Right hindlimb (tissue), 1 donor: ENCODE measurements around the gene HIGD1C.
"Not testable (repeated sequence)": the region's sequence is repeated elsewhere in the genome, so short reads cannot be mapped to it uniquely, and the experiment has no call there.

Source experiments
- DNase-seq: peaks from one replicate; pipeline ENCODE4 v3.0.0-alpha.2; 2018

HIGD1C gene

DNA sequence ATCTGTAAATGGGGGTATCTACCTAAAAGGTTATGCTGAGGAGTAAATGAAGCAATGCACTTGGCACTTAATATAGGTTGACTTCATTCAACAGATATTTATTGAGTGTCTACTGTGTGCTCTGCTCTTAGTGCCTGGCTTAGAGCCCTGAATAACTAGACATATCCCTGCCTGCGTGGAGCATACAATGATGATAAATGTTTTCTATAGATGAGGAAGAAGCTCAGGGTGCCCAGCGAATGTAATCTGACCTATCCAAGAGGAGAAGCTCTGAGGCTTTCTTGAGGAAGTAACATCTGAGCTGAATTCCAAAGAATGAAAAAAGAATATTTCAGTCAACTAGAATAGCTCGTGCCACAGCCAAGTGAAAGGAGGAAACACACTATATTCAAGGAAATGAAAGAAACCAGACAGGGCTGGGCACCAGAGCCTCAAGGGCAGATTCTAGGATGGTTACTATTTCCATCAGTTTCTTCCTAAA is 17.9 kb upstream of the HIGD1C start:
- DNase-seq = no peak

DNA sequence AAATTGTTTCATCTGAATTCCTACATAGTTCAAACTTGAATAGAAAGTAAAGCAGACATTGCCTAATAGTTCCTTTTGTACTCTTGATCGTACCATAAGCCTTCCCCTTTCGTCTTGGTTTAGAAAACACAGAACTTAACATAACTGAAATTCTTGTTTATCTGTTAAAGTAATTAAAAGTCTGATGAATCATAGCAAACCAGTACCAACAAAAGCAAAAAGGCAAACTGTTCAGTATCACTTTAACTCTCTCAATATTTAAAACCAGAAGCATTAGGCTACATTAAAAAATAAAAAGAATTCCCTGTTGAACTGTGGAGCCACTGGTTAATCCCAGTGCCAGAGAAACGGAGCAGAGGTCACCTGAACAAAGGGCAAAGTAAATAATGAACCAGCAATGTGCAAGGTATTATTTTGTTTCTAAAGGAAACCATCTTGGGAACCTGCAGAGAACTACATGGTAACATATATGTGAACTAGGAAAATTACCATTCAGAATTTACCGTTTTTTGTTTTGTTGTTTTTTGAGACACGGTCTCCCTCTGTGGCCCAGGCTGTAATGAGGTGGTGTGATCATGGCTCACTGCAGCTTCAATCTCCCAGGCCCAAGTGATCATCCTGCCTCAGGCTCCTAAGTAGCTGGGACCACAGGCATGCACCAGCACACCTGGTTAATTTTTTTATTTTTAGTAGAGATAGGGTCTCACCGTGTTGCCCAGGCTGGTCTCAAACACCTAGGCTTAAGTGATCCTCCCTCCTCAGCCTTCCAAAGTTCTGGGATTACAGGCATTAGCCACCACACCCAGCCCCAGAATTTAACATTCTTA is 17.1 kb upstream of the HIGD1C start:
- DNase-seq = no peak

DNA sequence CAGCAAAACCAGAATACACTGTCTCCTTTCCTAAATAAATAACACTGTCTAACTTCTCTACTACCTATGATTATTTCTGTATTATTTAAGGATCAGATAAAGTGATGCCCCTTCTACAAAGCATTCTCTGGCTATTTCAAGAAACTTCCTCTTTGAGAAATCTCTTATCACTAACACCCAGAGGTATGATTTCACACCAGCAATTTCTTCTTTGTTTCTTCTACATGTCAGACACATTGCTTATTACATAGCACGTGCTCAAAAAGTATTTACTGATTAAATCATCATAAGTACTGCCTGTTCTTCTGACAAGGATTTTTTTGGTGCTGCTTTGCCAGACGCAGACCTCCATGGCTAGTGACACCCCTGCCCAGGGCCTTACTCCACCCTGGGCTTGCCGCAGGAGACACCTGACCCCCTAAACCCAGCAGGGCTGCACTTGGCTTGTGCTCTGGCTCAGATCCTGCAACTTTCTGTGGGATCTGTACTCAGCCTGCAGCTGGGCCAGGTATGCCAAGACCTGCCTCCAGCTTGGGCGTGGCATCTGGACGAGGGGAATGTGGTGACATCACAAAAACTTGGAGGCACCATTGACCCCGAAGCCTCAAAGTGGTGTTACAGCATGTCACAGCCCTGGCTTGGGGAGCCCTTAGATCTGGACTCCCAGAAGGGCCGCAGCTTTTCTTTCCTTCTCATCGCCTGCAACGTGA is 15.4 kb upstream of the HIGD1C start:
- no peak for DNase-seq

DNA sequence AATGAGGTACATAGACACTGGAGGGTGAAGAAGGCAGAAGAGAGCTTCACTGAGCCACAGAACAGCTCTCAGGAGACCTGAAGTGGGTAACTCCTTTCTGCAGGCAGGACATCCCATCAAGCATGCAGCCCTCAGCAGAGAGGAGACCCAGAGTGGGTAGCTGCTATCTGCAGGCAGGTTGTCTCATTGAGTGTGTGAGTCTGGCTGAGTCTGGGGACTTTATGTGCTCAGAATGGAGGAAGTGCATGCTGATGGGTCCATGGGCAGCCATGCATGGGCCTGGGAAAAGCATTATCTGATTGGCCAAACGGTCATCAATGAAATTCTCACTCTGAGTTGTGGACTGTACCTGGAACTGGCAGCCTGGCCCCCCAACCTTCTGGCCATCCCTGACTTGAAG is 14.7 kb upstream of the HIGD1C start:
- no peak for DNase-seq

DNA sequence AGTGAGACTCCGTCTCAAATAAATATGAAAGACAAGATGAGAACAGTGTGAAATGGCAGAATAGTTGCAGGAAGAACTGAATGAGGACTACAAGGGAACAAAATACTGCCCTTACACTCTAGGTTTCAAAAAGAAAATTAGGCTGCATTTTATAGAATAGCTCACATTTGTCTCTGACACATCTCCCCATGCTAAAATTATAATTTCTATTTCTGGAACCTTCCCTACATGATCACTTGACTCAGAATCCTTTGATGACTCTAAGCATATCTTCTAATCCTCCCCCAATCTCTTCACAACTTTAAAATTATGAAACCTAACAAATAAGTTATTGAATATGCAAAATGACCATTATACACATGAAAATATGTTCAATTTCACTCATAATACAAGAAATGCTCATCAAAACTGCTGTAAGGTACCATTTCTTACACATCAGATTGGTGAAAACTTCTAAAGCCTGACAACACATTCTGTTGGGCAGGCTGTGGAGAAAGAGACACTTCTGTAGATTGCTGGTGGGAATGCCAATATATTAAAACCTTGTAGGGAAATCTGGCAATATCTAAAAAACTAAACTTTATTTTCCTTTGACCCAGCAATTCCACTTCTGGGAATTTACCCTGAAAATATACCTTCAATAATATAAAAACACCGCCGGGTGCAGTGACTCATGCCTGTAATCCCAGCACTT is 4.3 kb upstream of the HIGD1C start:
- DNase-seq = no peak

DNA sequence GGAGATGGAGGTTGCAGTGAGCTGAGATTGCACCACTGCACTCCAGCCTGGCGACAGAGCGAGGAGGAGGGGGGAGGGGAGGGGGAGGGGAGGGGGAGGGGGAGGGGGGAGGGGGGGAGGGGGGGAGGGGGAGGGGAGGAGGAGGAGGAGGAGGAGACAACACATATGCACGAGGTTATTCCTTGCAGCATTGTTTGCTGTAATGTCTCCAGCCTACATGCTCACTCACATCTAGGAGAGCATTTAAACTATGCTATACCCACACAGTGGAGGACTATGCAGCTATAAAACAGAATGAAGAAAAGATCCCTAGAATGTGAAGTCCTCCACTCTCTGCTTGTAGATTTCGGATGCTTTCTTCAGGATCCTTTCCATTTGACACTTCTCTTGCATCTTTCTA is 3.5 kb upstream of the HIGD1C start:
- no peak for DNase-seq

DNA sequence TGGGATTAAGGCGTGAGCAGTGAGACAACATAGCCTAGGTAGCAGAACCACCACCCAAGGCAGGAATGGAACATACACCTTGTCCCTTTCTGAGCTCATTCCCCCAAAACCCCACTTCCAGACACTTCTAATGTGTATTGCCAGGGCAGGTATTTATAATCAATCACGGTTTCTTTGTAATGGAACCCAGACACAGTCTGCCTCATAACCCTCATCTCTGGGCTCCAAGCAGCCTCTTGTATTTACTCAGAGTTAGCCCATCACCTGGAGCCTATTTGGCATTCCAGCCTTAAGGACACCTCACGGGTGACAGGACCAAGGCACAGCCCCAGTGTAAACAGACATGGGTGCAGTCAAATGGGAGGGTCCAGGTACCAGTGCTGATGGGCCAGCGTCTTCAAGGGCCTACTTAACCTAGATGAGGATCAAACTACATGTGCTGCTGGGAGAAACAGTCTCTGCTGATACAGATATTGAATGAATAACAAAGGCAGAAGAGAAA is 2.5 kb upstream of the HIGD1C start:
- DNase-seq = no peak

DNA sequence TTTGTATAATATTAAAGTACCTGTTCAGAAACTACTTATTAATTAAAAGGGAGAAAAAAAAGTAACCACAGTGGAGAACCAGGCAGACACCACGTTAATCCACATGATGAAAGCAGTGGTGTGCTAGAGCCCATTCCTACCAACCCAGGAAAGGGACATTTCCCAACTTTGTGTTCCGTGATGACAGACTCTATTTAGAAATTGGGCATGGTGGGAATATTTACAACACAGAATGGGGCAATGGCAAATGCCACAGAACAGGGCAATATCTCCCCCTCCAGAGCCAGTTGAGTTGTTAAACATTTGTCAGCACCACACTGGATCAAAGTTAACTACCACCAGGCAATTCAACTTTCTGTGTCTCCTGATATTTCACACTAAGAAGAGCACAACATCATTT is 1.2 kb upstream of the HIGD1C start:
- no peak for DNase-seq

DNA sequence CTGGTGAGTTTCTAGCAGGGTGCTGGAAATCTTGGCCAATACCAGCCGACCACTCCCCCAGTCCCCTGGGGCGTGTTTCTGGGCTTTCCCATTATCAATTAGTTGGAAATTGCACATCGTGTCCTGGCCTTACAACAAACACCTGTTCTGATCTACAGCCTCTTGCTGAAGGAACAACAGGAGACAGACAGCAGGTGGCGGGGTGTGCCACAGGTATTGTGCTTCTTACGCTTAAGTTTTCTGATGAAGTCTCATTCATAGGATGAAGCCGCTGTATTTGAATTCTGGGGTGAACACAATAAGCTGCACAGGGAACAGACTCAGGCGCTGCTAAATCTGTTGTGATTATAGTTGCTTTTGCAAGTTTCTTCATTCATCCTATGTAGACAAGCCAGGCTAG is 703 bp downstream of the HIGD1C start:
- no peak for DNase-seq

DNA sequence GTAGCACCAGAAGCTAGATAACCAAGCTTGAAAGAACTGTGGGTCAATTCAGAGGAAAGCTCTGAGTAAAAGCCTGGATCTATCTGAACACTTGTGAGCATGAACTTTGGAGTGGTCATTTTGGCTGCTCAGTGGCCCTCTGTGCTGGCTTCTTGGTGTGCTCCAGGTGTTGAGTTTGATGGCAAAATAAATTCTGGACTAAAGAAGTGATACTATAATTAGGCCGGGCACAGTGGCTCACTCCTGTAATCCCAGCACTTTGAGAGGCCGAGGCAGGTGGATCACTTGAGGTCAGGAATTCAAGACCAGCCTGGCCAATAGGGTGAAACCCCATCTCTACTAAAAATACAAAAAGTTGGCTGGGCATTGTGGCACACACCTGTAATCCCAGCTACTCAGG is 2.4 kb downstream of the HIGD1C start:
- not testable (repeated sequence) for DNase-seq

DNA sequence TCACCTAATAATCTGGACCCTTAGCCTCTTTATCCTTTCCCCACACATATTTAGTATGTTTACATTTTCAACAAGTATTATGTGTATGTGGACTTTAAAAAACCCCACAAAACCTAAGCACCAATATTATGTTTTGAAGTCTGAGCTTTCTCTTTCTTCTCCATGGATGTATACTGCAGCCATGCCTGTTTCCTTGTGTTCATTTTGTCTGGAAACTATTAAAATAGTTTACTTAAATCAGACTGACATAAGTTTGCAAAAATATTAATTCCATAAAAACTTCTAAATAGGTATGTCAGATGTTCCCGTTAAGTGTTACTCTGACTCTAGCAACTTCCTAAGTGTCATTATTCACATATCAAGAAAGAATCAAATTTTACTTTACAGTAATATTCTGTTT is 2.9 kb downstream of the HIGD1C start:
- DNase-seq = no peak

DNA sequence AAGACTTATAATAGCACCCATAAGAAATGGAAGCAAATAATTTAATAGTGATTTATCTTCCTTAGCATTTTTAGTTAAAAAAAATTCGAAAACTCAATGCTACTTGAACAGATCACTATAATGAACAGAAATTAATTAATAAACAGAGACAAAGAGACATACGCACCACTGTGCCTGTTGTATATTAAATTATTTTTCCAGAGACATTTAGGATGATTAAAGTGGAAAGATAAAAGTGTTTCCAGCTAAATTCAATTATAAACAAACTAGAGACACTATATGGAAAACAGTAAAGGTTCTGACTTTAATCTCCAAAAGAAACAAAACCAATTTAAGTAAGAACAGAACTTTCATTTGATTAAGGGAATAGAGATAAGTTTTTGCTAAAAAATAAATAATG is 3.4 kb downstream of the HIGD1C start:
- DNase-seq = no peak

DNA sequence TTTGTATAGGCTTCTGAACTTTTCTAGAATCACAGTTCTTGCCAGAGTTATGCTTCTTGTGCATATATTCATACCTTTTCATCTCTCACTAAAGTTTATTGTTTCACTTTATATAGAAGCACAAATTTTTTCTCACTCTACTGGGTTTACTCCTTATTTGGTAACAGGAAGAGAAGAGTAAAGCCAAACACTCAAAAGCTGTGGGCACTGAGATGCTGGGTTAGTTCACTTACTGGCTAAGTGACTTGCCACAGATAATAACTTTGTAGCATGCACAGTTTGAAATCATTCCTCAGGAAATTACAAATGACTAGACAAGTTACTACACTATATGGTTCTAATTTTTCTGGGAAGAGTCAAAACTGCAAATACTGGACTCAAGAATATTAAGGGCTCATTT is 7.8 kb downstream of the HIGD1C start:
- DNase-seq = no peak

DNA sequence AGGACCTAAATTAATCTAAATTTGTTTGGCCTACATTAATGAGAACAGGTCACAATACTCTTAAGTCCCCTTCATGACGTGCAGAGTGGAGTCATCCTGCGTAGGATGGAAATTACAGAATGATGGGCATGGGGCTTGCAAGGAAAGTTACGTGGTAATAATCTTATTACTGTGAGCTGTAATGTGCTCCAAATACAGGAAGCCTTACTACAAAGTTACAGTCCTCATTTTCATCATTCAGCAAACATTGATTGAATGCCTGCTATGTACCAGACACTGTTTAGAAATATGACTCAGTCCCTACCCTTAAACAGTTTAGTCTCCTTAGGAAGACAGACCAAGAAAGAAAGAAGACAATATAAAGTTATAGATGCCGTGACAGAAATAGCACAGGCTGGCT is 9.4 kb downstream of the HIGD1C start:
- DNase-seq = no peak

DNA sequence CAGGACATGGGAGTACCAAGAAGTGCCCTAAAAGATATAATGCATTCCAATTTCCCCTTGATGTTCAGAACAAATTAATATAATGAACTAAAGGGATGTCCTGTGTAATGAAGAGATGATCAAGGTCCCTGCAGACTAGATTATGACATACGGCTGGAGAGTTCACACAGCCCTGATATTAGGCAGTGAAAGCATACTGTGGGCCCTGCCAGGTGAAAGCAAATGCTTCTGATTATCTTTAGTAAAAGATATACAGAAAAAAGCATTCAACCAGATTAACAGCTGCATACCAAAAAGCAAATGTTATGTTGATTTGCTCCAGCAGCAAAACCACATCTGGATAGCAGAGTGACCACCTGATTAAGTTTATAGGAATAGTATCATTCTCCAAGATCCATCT is 12.1 kb downstream of the HIGD1C start:
- DNase-seq = no peak

DNA sequence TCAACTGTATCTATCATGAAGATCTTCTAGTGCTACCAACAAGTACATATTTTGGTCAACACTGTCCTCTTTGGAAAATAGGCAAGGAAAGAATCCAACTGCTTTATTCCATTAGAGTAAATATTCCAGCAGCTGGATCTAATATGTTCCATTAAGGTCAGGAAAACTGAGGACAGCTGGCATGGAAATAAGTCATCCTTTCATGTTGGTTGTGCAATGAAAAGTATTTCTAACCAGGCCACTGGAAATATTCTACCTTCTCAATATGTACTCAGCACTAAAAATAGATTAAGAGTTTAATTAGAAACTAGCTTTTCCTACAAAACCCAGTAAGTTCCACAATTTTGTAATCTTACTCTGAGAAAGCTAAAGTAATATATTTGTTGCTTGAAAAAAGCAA is 19.6 kb downstream of the HIGD1C start:
- no peak for DNase-seq

DNA sequence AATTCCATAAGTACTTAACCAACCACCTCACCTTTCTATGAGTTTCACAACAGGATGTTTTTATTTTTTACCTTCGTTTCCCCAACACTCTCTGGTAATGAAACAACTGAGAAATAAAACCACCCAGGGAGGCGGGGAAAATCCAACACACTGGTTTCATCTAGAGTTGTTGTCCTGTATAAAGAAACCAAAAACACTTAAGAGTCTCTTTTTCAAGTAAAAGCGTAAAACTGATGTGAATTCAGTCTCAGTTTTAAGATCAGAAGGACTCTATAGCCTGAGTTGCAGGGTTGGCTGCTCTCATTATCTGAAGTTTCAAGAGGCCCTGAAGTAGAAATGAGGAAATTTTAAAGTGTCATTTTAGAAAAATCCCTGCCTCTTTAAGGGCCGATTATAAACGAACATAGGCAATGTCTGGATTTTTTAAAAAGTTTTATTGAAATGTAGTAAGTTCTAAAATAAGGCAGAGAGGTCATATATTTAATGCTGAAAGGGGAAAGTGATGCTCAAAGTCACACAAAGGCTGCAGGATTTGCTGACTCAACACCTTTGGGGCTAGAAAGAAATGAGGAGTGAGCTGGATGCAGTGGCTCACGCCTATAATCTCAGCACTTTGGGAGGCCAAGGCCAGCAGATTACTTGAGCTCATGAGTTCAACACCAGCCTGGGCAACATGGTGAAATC is 27.2 kb downstream of the HIGD1C start:
- no peak for DNase-seq

DNA sequence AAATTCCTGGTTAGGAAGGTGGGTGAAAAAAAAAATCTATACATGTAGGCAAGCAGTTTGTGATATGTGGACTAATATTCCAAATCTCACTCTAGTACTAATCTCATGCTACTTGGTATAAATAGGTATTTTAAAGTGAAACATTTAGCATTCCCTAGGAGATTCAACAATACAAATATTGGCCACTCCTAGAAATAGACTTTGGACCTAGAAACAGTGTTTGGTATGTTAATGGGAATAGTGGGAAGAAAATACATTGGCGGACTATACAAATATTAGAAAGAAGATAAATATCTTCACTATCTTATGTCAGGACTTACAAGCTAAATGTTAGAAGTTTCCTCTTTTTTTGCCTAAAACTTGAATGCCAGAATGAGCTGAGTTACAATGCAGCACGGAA is 28.2 kb downstream of the HIGD1C start:
- no peak for DNase-seq

DNA sequence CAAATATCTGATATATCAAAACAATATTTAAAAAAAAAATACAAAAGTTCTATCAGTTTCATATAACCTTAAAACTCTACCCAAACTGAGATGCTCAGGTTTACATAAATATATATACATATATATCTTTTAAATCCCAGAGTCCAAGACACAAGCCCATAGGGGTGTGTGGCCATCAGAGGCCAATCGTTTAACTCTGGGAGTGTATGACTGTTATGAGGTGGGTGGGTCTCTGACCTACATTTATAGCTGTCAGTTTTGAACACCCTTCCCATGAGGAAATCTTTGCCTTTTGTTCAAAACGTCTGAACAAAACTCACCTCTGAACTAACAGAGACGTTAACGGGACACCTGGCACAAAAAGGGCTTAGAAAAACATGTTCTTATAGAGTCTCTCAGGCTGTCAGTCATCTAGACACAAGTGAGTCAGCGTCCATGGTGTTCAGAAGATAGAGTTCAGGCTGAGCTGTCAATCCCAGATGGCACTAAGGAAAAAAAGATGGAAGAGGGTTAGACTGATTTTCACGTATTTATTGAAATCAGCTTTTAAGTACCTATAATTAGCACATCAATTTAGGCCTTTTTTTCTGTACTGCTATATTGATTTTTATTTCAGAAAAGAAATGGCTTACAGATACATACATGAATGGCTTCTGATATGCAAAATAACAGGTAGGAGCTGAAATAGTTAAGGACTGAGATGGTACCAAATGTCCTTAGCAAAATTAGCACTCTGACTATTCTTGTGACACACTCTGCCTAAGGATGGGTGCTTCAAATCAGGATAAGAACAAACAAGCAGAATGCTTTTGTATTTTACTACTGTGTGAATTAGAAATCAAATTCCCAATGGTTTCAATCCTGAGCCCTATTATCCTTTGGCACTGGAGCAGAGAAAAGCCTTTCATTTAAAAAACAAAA is 29.2 kb downstream of the HIGD1C start:
- DNase-seq = no peak

DNA sequence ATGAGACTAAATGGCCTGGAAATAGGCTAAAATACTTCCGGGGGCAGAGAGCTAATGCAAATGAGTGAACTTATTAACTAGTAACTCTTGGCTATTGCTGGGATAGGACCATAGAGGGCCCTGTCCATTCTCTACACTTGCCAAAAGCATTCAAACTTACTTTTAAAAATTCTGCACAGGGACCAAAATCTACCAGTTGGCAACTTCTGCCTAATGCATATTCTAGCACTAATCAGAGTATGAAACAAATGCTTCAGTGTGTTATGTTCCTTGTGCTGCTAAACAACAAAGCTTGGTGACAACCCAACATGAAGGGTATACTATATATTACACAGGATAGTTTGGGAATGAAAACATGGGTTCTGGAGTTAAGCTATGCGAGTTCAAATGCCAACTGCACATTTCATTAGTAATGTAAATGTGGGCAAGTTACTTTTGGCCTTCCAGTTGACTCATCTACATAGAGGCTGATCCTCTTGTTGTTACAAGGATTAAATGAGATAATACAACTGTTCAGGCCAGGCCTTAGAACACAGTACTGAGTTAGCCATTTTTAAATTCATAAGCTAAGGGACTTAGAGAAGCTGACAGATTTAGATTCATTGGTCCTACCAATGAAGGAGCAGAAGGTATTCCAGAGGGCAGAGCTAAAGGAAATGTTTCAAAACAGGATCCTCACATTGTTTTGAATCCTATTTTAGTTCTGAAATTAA is 32.4 kb downstream of the HIGD1C start:
- DNase-seq = no peak

DNA sequence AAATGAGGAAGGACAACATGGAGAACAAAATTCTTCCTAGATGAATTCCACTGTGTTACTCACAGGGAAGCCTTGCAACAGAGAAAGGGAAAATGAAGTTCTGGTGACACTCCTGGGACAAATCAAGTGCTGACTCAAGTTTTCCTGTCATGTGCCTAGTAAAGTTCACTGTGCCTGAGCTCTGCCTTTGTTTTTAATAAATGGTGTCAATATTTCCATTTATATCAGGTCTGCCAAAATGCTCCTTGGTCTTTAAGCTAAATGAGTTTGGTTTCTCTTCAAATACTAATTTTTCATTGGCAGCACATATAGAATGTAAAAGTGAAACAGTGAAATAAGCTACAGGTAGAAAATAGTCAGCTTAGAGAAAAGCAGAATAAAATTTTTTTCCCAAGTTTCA is 33.0 kb downstream of the HIGD1C start:
- peak; percentile 64 for DNase-seq
